Stimulated activated memory B cell treated with anti-CD40 and anti-IgM and Interleukin-4, amounts not matched to agents 10 μg/mL and 1 μg/mL and 100 μg/mL, for 72 hours (primary cell): Measurements from ENCODE around the gene WWC1.

Source experiments
- ATAC-seq: fragments of 150-1000 bp; cut with Tn5 transposase; 2 replicates; pipeline ENCODE4 v1.10.0; 2021
- H3K27ac Mint-ChIP-seq: one replicate; pipeline ENCODE4 v1.8.0; 2022; ENCODE audit warnings: mild to moderate bottlenecking, mixed read lengths
- H3K27me3 Mint-ChIP-seq: one replicate; pipeline ENCODE4 v1.8.0; 2022; ENCODE audit warnings: mixed read lengths
- H3K36me3 Mint-ChIP-seq: one replicate; pipeline ENCODE4 v1.8.0; 2022; ENCODE audit warnings: mixed read lengths
- H3K4me1 Mint-ChIP-seq: one replicate; pipeline ENCODE4 v1.8.0; 2022; ENCODE audit warnings: mixed read lengths
- H3K4me3 Mint-ChIP-seq: one replicate; pipeline ENCODE4 v1.8.0; 2022; ENCODE audit warnings: mild to moderate bottlenecking, moderate library complexity, mixed read lengths
- H3K9me3 Mint-ChIP-seq: one replicate; pipeline ENCODE4 v1.8.0; 2022; ENCODE audit warnings: mixed read lengths

WWC1 gene

GRCh38 chr5:168370831-168371230, 79.4 kb downstream of the WWC1 start:
- no peak overlapping the region for H3K4me3 Mint-ChIP-seq
- no peaks in the 10 kb centered on the region for H3K27me3 Mint-ChIP-seq
- H3K27ac Mint-ChIP-seq = no peak overlapping the region
- no peaks in the 10 kb centered on the region for H3K4me1 Mint-ChIP-seq
- no peaks in the 10 kb centered on the region for H3K36me3 Mint-ChIP-seq
- H3K9me3 Mint-ChIP-seq = no peaks in the 10 kb centered on the region
- ATAC-seq = no peak

GRCh38 chr5:168372356-168372946, 81.0 kb downstream of the WWC1 start:
- H3K36me3 Mint-ChIP-seq = no peaks in the 10 kb centered on the region
- H3K27me3 Mint-ChIP-seq = no peaks in the 10 kb centered on the region
- no peak overlapping the region for H3K27ac Mint-ChIP-seq
- no peak overlapping the region for H3K4me3 Mint-ChIP-seq
- H3K9me3 Mint-ChIP-seq = no peaks in the 10 kb centered on the region
- no peak for ATAC-seq
- H3K4me1 Mint-ChIP-seq = no peaks in the 10 kb centered on the region

GRCh38 chr5:168374532-168374931, 83.1 kb downstream of the WWC1 start:
- Mint-ChIP-seq H3K9me3 (no peaks in the 10 kb centered on the region), H3K27ac (no peak overlapping the region), H3K4me1 (no peaks in the 10 kb centered on the region), H3K36me3 (no peaks in the 10 kb centered on the region), H3K27me3 (no peaks in the 10 kb centered on the region), H3K4me3 (no peak overlapping the region)
- ATAC-seq = peak; percentile 48

GRCh38 chr5:168375214-168375613, 83.8 kb downstream of the WWC1 start:
- Mint-ChIP-seq H3K36me3 (no peaks in the 10 kb centered on the region), H3K27me3 (no peaks in the 10 kb centered on the region), H3K4me1 (no peaks in the 10 kb centered on the region), H3K27ac (no peak overlapping the region), H3K9me3 (no peaks in the 10 kb centered on the region), H3K4me3 (no peak overlapping the region)
- ATAC-seq = no peak

GRCh38 chr5:168377525-168377924, 86.1 kb downstream of the WWC1 start:
- no peak for ATAC-seq
- no peaks in the 10 kb centered on the region for H3K4me1 Mint-ChIP-seq
- H3K27ac Mint-ChIP-seq = no peak overlapping the region
- H3K9me3 Mint-ChIP-seq = no peaks in the 10 kb centered on the region
- H3K36me3 Mint-ChIP-seq = no peaks in the 10 kb centered on the region
- no peaks in the 10 kb centered on the region for H3K27me3 Mint-ChIP-seq
- H3K4me3 Mint-ChIP-seq = no peak overlapping the region

- no peak for ATAC-seq
- no peaks in the 10 kb centered on the region for H3K9me3 Mint-ChIP-seq
- H3K36me3 Mint-ChIP-seq = no peaks in the 10 kb centered on the region
- H3K4me1 Mint-ChIP-seq = peaks cover 6% of the 10 kb centered on the region
- no peak overlapping the region for H3K27ac Mint-ChIP-seq
- no peaks in the 10 kb centered on the region for H3K27me3 Mint-ChIP-seq
- no peak overlapping the region for H3K4me3 Mint-ChIP-seq
Observed at GRCh38 chr5:168378741-168379140, 87.3 kb downstream of the WWC1 start.

GRCh38 chr5:168382421-168382820, 91.0 kb downstream of the WWC1 start:
- no peak for ATAC-seq
- no peaks in the 10 kb centered on the region for H3K27me3 Mint-ChIP-seq
- H3K9me3 Mint-ChIP-seq = peaks cover 8% of the 10 kb centered on the region
- H3K36me3 Mint-ChIP-seq = peaks cover 11% of the 10 kb centered on the region
- H3K27ac Mint-ChIP-seq = no peak overlapping the region
- H3K4me3 Mint-ChIP-seq = no peak overlapping the region
- H3K4me1 Mint-ChIP-seq = peaks cover 6% of the 10 kb centered on the region

- Mint-ChIP-seq H3K27me3 (no peaks in the 10 kb centered on the region), H3K4me3 (no peak overlapping the region), H3K27ac (no peak overlapping the region), H3K9me3 (peaks cover 17% of the 10 kb centered on the region), H3K4me1 (no peaks in the 10 kb centered on the region), H3K36me3 (peaks cover 12% of the 10 kb centered on the region)
- no peak for ATAC-seq
Observed at GRCh38 chr5:168390491-168390890, 99.0 kb downstream of the WWC1 start.

GRCh38 chr5:168393773-168394172, 102.3 kb downstream of the WWC1 start:
- Mint-ChIP-seq H3K4me1 (no peaks in the 10 kb centered on the region), H3K4me3 (no peak overlapping the region), H3K27ac (no peak overlapping the region), H3K36me3 (peaks cover 5% of the 10 kb centered on the region), H3K9me3 (peaks cover 12% of the 10 kb centered on the region), H3K27me3 (no peaks in the 10 kb centered on the region)
- no peak for ATAC-seq

GRCh38 chr5:168400429-168401220, 109.2 kb downstream of the WWC1 start:
- Mint-ChIP-seq H3K9me3 (no peaks in the 10 kb centered on the region), H3K27me3 (no peaks in the 10 kb centered on the region), H3K4me3 (no peak overlapping the region), H3K27ac (peak overlapping the region; percentile 9), H3K36me3 (no peaks in the 10 kb centered on the region), H3K4me1 (no peaks in the 10 kb centered on the region)
- ATAC-seq = no peak

GRCh38 chr5:168401226-168401625, 109.8 kb downstream of the WWC1 start:
- peak overlapping the region; percentile 9 for H3K27ac Mint-ChIP-seq
- H3K4me1 Mint-ChIP-seq = no peaks in the 10 kb centered on the region
- ATAC-seq = no peak
- no peaks in the 10 kb centered on the region for H3K27me3 Mint-ChIP-seq
- no peaks in the 10 kb centered on the region for H3K36me3 Mint-ChIP-seq
- H3K4me3 Mint-ChIP-seq = no peak overlapping the region
- no peaks in the 10 kb centered on the region for H3K9me3 Mint-ChIP-seq

GRCh38 chr5:168401880-168402279, 110.4 kb downstream of the WWC1 start:
- no peaks in the 10 kb centered on the region for H3K36me3 Mint-ChIP-seq
- no peak overlapping the region for H3K27ac Mint-ChIP-seq
- H3K4me1 Mint-ChIP-seq = no peaks in the 10 kb centered on the region
- no peak overlapping the region for H3K4me3 Mint-ChIP-seq
- H3K27me3 Mint-ChIP-seq = no peaks in the 10 kb centered on the region
- no peak for ATAC-seq
- H3K9me3 Mint-ChIP-seq = no peaks in the 10 kb centered on the region

- Mint-ChIP-seq H3K4me1 (no peaks in the 10 kb centered on the region), H3K27me3 (no peaks in the 10 kb centered on the region), H3K36me3 (no peaks in the 10 kb centered on the region), H3K27ac (no peak overlapping the region), H3K4me3 (no peak overlapping the region), H3K9me3 (no peaks in the 10 kb centered on the region)
- ATAC-seq = no peak
Observed at GRCh38 chr5:168404365-168404764, 112.9 kb downstream of the WWC1 start.

GRCh38 chr5:168407211-168407610, 115.8 kb downstream of the WWC1 start:
- ATAC-seq = no peak
- H3K4me3 Mint-ChIP-seq = no peak overlapping the region
- no peaks in the 10 kb centered on the region for H3K27me3 Mint-ChIP-seq
- H3K9me3 Mint-ChIP-seq = no peaks in the 10 kb centered on the region
- H3K4me1 Mint-ChIP-seq = no peaks in the 10 kb centered on the region
- H3K27ac Mint-ChIP-seq = no peak overlapping the region
- no peaks in the 10 kb centered on the region for H3K36me3 Mint-ChIP-seq

- no peaks in the 10 kb centered on the region for H3K27me3 Mint-ChIP-seq
Observed at GRCh38 chr5:168408561-168409305, 117.3 kb downstream of the WWC1 start.

More at GRCh38 chr5:168408561-168409305, 117.3 kb downstream of the WWC1 start:
- no peak for ATAC-seq
- Mint-ChIP-seq H3K9me3 (no peaks in the 10 kb centered on the region), H3K4me3 (no peak overlapping the region), H3K4me1 (no peaks in the 10 kb centered on the region), H3K27ac (no peak overlapping the region), H3K36me3 (no peaks in the 10 kb centered on the region)
